GM12873 (cell line): Measurements from ENCODE around the gene COQ8A.

Experiments used
- TF ChIP-seq, protein P1 (sequence below): IDR thresholded peaks from 2 replicates; pipeline ENCODE4 v1.5.1; 2012; ENCODE audit warnings: low read depth, mild to moderate bottlenecking, moderate library complexity, low read length, control low read depth; ENCODE audit not compliant: insufficient read depth; ENCODE audit errors: missing control alignments

The COQ8A gene

GRCh38 chr1:226954777-226955176 is 14.7 kb downstream of the COQ8A start:
- TF ChIP-seq, protein P1, sequence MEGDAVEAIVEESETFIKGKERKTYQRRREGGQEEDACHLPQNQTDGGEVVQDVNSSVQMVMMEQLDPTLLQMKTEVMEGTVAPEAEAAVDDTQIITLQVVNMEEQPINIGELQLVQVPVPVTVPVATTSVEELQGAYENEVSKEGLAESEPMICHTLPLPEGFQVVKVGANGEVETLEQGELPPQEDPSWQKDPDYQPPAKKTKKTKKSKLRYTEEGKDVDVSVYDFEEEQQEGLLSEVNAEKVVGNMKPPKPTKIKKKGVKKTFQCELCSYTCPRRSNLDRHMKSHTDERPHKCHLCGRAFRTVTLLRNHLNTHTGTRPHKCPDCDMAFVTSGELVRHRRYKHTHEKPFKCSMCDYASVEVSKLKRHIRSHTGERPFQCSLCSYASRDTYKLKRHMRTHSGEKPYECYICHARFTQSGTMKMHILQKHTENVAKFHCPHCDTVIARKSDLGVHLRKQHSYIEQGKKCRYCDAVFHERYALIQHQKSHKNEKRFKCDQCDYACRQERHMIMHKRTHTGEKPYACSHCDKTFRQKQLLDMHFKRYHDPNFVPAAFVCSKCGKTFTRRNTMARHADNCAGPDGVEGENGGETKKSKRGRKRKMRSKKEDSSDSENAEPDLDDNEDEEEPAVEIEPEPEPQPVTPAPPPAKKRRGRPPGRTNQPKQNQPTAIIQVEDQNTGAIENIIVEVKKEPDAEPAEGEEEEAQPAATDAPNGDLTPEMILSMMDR, result no peak

DNA sequence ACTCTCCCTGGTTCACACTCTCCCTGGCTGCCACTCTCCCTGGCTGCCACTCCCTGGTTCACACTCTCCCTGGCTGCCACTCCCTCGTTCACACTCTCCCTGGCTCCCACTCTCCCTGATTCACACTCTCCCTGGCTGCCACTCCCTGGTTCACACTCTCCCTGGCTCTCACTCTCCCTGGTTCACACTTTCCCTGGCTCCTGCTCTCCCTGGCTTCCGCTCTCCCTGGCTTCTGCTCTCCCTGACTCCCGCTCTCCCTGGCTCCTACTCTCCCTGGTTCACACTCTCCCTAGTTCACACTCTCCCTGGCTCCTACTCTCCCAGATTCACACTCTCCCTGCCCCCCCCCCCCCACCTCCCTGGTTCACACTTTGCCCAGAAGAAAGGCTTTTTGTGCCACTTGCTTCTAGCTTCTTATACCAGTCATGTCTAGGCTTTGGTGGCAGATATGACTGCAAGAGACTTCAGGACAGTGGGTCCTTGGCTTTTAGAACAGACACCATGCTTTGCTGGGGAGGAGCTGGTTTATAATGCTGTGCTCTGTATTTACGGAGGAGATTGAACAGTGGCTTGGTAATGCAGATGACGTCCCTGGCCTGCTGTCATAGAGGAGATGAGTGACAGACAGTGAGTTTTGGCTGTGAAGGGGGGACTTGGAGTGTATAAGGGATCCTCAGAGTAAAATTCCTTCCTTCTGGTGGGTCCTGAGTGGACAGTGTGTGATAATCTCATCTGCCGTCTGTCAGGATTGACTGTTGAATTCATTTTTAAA is 17.0 kb downstream of the COQ8A start:
- TF ChIP-seq, protein P1, result no peak

- TF ChIP-seq, protein P1, result no peak
Measured at GRCh38 chr1:226957714-226958113, 17.6 kb downstream of the COQ8A start.

GRCh38 chr1:226958300-226958699 is 18.2 kb downstream of the COQ8A start:
- TF ChIP-seq, protein P1, result no peak

GRCh38 chr1:226960256-226960655 is 20.2 kb downstream of the COQ8A start:
- TF ChIP-seq, protein P1, result no peak

DNA sequence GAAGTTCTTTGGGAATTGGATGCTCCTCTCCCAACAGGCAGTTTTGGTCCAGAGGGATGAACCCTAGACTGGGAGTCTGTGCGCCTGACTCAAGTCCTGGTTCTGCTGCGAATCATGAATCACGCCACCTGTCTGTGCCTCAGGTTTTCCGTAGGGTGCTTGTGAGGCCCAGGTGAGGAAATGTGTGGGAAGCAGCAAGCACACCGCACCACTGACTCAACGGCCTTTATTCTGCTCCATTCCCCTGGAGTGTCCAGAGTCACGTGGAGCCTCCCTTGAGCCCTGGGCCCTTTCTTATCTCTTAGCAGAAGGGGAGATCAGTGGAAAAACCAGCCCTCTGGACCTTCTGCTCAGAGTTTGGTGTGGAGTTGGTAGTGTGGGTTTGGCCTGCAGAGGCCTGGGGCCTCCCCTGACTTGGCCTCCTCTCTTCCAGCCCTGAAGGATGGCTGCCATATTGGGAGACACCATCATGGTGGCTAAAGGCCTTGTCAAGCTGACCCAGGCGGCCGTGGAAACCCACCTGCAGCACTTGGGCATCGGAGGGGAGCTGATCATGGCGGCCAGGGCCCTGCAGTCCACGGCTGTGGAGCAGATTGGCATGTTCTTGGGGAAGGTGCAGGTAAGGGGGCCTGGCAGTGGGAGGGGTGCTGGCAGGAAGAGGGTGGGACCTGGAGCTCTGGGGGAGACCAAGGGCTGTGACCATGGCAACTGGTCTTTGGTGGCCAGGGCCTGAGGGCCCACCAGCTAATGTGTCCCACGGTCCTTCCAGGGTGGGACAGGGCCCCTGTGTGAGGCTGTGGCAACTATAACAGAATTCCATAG is 21.1 kb downstream of the COQ8A start:
- TF ChIP-seq, protein P1, result no peak
